Neuronal stem cell (in vitro differentiated cells): ENCODE results near the gene FAM222B.

Experiments used
- DNase-seq: peaks from one replicate; pipeline ENCODE4 v3.0.0-alpha.2; 2013; ENCODE audit warnings: low spot score
- H2AFZ ChIP-seq: one replicate; pipeline ENCODE4 v1.6.1; 2013; ENCODE audit warnings: mild to moderate bottlenecking, low read length, inconsistent platforms
- H2AK5ac ChIP-seq: 2 replicates; pipeline ENCODE4 v1.6.1; 2013; ENCODE audit warnings: low read depth, mild to moderate bottlenecking, inconsistent platforms, low read length, moderate library complexity, mixed read lengths
- H2BK120ac ChIP-seq: 2 replicates; pipeline ENCODE4 v1.6.1; 2013; ENCODE audit warnings: low read depth, mild to moderate bottlenecking, inconsistent platforms, low read length, moderate library complexity, mixed read lengths
- H2BK12ac ChIP-seq: one replicate; pipeline ENCODE4 v1.6.1; 2013; ENCODE audit warnings: low read length, inconsistent platforms
- H2BK15ac ChIP-seq: 2 replicates; pipeline ENCODE4 v1.6.1; 2013; ENCODE audit warnings: mild to moderate bottlenecking, low read length, inconsistent platforms, mixed read lengths
- H2BK5ac ChIP-seq: one replicate; pipeline ENCODE4 v1.6.1; 2013; ENCODE audit warnings: inconsistent platforms, mild to moderate bottlenecking, low read length, moderate library complexity
- H3K14ac ChIP-seq: one replicate; pipeline ENCODE4 v1.6.1; 2013; ENCODE audit warnings: low read length, inconsistent platforms
- H3K18ac ChIP-seq: 2 replicates; pipeline ENCODE4 v1.6.1; 2013; ENCODE audit warnings: low read length, inconsistent platforms
- H3K23ac ChIP-seq: 2 replicates; pipeline ENCODE4 v1.6.1; 2013; ENCODE audit warnings: low read depth, mild to moderate bottlenecking, mixed read lengths, low read length, inconsistent platforms; ENCODE audit not compliant: poor library complexity
- H3K27ac ChIP-seq: replicated peaks from 3 replicates; pipeline ENCODE4 v1.5.1; 2013; ENCODE audit warnings: low read length, inconsistent platforms
- H3K27me3 ChIP-seq, 3 experiments: 2 replicates each; pipeline ENCODE4 v1.6.1; 2013; ENCODE audit warnings: low read length in 3 of 3, mild to moderate bottlenecking in 2 of 3, inconsistent platforms in 1 of 3, low read depth in 1 of 3, mixed read lengths in 1 of 3, moderate library complexity in 1 of 3; ENCODE audit not compliant: control insufficient read depth in 3 of 3, insufficient read depth in 3 of 3
- H3K36me3 ChIP-seq, 2 donors: replicated peaks in 1 of 2; 2 replicates each; pipeline ENCODE4 v1.6.1; 2013; ENCODE audit warnings: low read length in 2 of 2; ENCODE audit not compliant: control insufficient read depth in 2 of 2, insufficient read depth in 2 of 2
- H3K4ac ChIP-seq: 2 replicates; pipeline ENCODE4 v1.6.1; 2013; ENCODE audit warnings: inconsistent platforms, mild to moderate bottlenecking, low read length, moderate library complexity
- H3K4me1 ChIP-seq, 2 donors: 1 replicate in 1 of 2; 2 replicates in 1 of 2; pipeline ENCODE4 v1.6.1; 2013; ENCODE audit warnings: low read length in 2 of 2, low read depth in 1 of 2; ENCODE audit not compliant: control insufficient read depth in 2 of 2, insufficient read depth in 1 of 2
- H3K4me2 ChIP-seq: one replicate; pipeline ENCODE4 v1.6.1; 2013; ENCODE audit warnings: mild to moderate bottlenecking, low read length, inconsistent platforms; ENCODE audit not compliant: insufficient read depth, poor library complexity, severe bottlenecking
- H3K4me3 ChIP-seq, 2 donors: 2 replicates each; pipeline ENCODE4 v1.5.1; 2013; ENCODE audit warnings: low read length in 2 of 2, mild to moderate bottlenecking in 2 of 2, inconsistent platforms in 1 of 2, moderate library complexity in 1 of 2
- H3K79me1 ChIP-seq: one replicate; pipeline ENCODE4 v1.6.1; 2013; ENCODE audit warnings: low read depth, mild to moderate bottlenecking, inconsistent platforms, low read length, moderate library complexity
- H3K9ac ChIP-seq: one replicate; pipeline ENCODE4 v1.6.1; 2013; ENCODE audit warnings: mild to moderate bottlenecking, low read depth, low read length, inconsistent platforms; ENCODE audit not compliant: poor library complexity
- H3K9me3 ChIP-seq, 2 donors: replicated peaks in 1 of 2; 2 replicates each; pipeline versions ENCODE3 to v1.6.1; 2013; ENCODE audit warnings: low read length in 2 of 2, mild to moderate bottlenecking in 2 of 2, inconsistent platforms in 1 of 2, low read depth in 1 of 2, mixed read lengths in 1 of 2, moderate library complexity in 1 of 2; ENCODE audit not compliant: control insufficient read depth in 2 of 2, insufficient read depth in 1 of 2
- H4K8ac ChIP-seq: one replicate; pipeline ENCODE4 v1.6.1; 2013; ENCODE audit warnings: low read depth, mild to moderate bottlenecking, inconsistent platforms, low read length, moderate library complexity
- H4K91ac ChIP-seq: one replicate; pipeline ENCODE4 v1.6.1; 2013; ENCODE audit warnings: low read length, low read depth, mild to moderate bottlenecking, inconsistent platforms; ENCODE audit not compliant: poor library complexity
- WGBS, 2 donors: extraction: QIAGEN DNeasy Blood & Tissue Kit; methylation state at CpG; one replicate each; pipeline ENCODE4 v1.1.7; 2013; ENCODE audit warnings: missing lambda C conversion rate in 2 of 2, mixed read lengths in 1 of 2; ENCODE audit not compliant: insufficient read length in 2 of 2, insufficient replicate concordance in 1 of 2; ENCODE audit errors: extremely low coverage in 2 of 2; 5-methylcytosine and 5-hydroxymethylcytosine counted together

FAM222B gene

GRCh38 chr17:28827672-28828071 is 14.9 kb downstream of the FAM222B start:
- Histone ChIP-seq H3K14ac (no peak overlapping the region), H2BK120ac (no peak overlapping the region), H4K8ac (no peak overlapping the region), H4K91ac (no peak overlapping the region), H3K18ac (no peak overlapping the region), H2BK15ac (no peak overlapping the region), H3K23ac (no peak overlapping the region), H3K79me1 (no peaks in the 10 kb centered on the region), H2AK5ac (no peak overlapping the region), H3K36me3 (peaks cover 0 to 25% of the 10 kb centered on the region in 2 donors), H3K4me1 (no peaks in the 10 kb centered on the region), H3K9me3 (no peaks in the 10 kb centered on the region), H3K4ac (no peak overlapping the region), H3K27ac (no peak overlapping the region), H3K4me3 (no peak overlapping the region), H2AFZ (no peak overlapping the region), H3K27me3 (no peaks in the 10 kb centered on the region), H2BK5ac (no peak overlapping the region), H3K9ac (no peak overlapping the region), H3K4me2 (no peak overlapping the region), H2BK12ac (no peak overlapping the region)
- DNase-seq: no peak
- WGBS, 2 donors: no CpG with 5 or more reads among the region's 1 CpG

DNA sequence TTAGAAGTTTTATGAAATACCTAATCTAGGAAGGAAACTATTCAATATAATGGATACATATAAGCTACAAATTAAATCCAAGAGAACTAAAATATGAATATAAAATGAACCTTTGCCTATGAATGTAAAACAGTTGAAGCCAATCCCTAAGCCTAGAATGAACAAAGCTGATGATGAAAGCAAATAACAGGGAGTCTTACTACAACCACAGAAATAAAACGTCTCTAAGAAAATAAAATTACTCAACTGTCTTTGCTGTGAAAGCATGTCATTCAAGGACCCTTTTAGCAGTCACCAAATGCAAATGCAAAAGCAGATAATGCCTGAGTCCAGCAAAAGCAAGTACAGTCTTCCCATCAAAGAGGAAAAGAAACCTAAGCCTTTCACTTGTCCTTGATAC is 23.0 kb downstream of the FAM222B start:
- Histone ChIP-seq H3K27ac (no peak overlapping the region), H3K9me3 (no peaks in the 10 kb centered on the region), H4K91ac (no peak overlapping the region), H4K8ac (no peak overlapping the region), H3K79me1 (no peaks in the 10 kb centered on the region), H3K23ac (no peak overlapping the region), H3K4me2 (no peak overlapping the region), H3K4me1 (no peaks in the 10 kb centered on the region), H2BK5ac (no peak overlapping the region), H3K9ac (no peak overlapping the region), H3K27me3 (no peaks in the 10 kb centered on the region), H2AFZ (no peak overlapping the region), H2BK15ac (no peak overlapping the region), H2AK5ac (no peak overlapping the region), H2BK120ac (no peak overlapping the region), H3K14ac (no peak overlapping the region), H3K4me3 (no peak overlapping the region), H3K36me3 (no peaks in the 10 kb centered on the region), H2BK12ac (no peak overlapping the region), H3K4ac (no peak overlapping the region), H3K18ac (no peak overlapping the region)
- no CpG with 5 or more reads among the region's 1 CpG for WGBS, 2 donors
- DNase-seq: no peak

DNA sequence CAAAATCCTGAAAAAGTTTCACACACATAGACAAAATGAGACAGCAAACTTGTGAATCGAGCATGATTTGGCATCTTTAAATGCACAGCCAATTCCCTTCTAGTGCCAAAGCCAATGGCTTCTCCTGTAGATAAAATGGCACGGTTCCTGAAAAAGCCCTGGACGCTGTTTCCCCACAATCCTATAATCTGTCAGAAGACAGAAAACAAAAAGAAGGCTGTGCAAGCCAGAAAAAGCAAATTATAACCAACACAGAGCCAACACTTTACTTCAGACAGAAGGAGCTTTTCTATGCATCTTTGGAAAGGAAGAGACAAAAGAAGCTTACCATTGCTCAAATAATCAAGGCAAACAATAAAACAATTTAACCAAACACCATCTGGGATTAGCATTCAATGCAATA is 23.8 kb downstream of the FAM222B start:
- DNase-seq: no peak
- Histone ChIP-seq H3K79me1 (no peaks in the 10 kb centered on the region), H3K4ac (no peak overlapping the region), H3K4me3 (no peak overlapping the region), H4K8ac (no peak overlapping the region), H2AK5ac (no peak overlapping the region), H3K27ac (no peak overlapping the region), H2BK12ac (no peak overlapping the region), H4K91ac (no peak overlapping the region), H3K23ac (no peak overlapping the region), H3K36me3 (no peaks in the 10 kb centered on the region), H3K4me1 (no peaks in the 10 kb centered on the region), H3K27me3 (no peaks in the 10 kb centered on the region), H2BK120ac (no peak overlapping the region), H2AFZ (no peak overlapping the region), H2BK15ac (no peak overlapping the region), H3K9ac (no peak overlapping the region), H3K14ac (no peak overlapping the region), H3K18ac (no peak overlapping the region), H2BK5ac (no peak overlapping the region), H3K4me2 (no peak overlapping the region), H3K9me3 (no peaks in the 10 kb centered on the region)
- no CpG with 5 or more reads among the region's 3 CpGs for WGBS, 2 donors

DNA sequence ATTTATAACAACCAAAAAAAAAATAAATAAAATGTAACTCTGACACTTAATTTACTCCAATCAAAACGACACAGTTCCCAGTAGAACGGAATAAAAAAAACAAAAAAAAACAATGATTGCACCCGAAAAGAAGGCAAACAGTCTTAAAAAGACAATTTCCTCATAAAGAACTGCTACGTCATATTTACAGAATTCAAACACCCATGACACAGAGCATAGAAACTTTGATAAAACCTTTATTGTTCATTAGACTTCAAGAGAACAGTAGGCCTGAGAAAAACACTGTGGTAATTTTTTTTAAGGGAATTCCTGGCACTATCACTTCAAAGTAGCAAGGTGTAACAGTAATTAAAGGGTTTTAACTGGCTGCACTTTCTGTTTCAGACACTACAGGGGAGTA is 26.1 kb downstream of the FAM222B start:
- H3K4ac ChIP-seq: no peak overlapping the region
- H3K4me1 ChIP-seq: no peaks in the 10 kb centered on the region
- H3K27me3 ChIP-seq: no peaks in the 10 kb centered on the region
- no peak overlapping the region for H4K91ac ChIP-seq
- no peak overlapping the region for H4K8ac ChIP-seq
- H2BK120ac ChIP-seq: no peak overlapping the region
- H3K36me3 ChIP-seq: no peaks in the 10 kb centered on the region
- H3K79me1 ChIP-seq: no peaks in the 10 kb centered on the region
- H2AK5ac ChIP-seq: no peak overlapping the region
- no peak overlapping the region for H2AFZ ChIP-seq
- no peaks in the 10 kb centered on the region for H3K9me3 ChIP-seq
- H2BK12ac ChIP-seq: no peak overlapping the region
- H3K27ac ChIP-seq: no peak overlapping the region
- H2BK5ac ChIP-seq: no peak overlapping the region
- no peak overlapping the region for H3K9ac ChIP-seq
- WGBS, 2 donors: no CpG with 5 or more reads among the region's 4 CpGs
- no peak overlapping the region for H3K14ac ChIP-seq
- no peak overlapping the region for H2BK15ac ChIP-seq
- no peak overlapping the region for H3K18ac ChIP-seq
- DNase-seq: no peak
- no peak overlapping the region for H3K23ac ChIP-seq
- no peak overlapping the region for H3K4me2 ChIP-seq
- H3K4me3 ChIP-seq: no peak overlapping the region
